H1 (cell line): ENCODE data around the gene CRB2. TPM values are rescaled to one million over a fixed set of nuclear protein-coding genes. Genes with fewer than 3 reads are reported as not detected.

ENCODE experiments used
- CTCF ChIA-PET: fragments of 300-600 bp; sonication (Branson Sonifier 250); formaldehyde crosslinking; loops from one replicate; lab custom pipeline; 2021; ENCODE audit not compliant: partially characterized antibody; lab: Charles Lee
- POLR2A ChIA-PET: fragments of 300-600 bp; sonication (Branson Sonifier 250); formaldehyde crosslinking; loops from one replicate; lab custom pipeline; 2021; ENCODE audit warnings: inconsistent platforms; ENCODE audit not compliant: partially characterized antibody; lab: Charles Lee
- DNase-seq, 2 experiments: peaks; one replicate each; pipeline versions ENCODE4 v3.0.0 to v3.0.0-alpha.2; 2010 to 2022; ENCODE audit warnings: low spot score in 2 of 2, low read depth in 1 of 2, mixed read lengths in 1 of 2
- FAIRE-seq: peaks from 2 replicates; lab custom pipeline; 2011; peaks lifted over from hg19 to GRCh38; lab: Jason Lieb, UNC
- H2AFZ ChIP-seq: 2 replicates; pipeline ENCODE4 v1.8.1; 2012; ENCODE audit warnings: low read length, inconsistent platforms
- H2AK5ac ChIP-seq: 2 replicates; pipeline ENCODE4 v1.6.1; 2013; ENCODE audit warnings: low read depth, low read length
- H2BK120ac ChIP-seq: replicated peaks from 2 replicates; pipeline ENCODE3; 2013; ENCODE audit warnings: low read depth, low read length, inconsistent platforms
- H2BK12ac ChIP-seq: 2 replicates; pipeline ENCODE4 v1.6.1; 2013; ENCODE audit warnings: low read depth, low read length
- H2BK15ac ChIP-seq: 2 replicates; pipeline ENCODE4 v1.6.1; 2013; ENCODE audit warnings: low read length
- H2BK20ac ChIP-seq: 2 replicates; pipeline ENCODE4 v1.6.1; 2013; ENCODE audit warnings: low read length
- H2BK5ac ChIP-seq: 2 replicates; pipeline ENCODE4 v1.6.1; 2013; ENCODE audit warnings: low read depth, low read length
- H3K14ac ChIP-seq: 2 replicates; pipeline ENCODE4 v1.6.1; 2013; ENCODE audit warnings: inconsistent platforms; ENCODE audit not compliant: insufficient read length
- H3K18ac ChIP-seq: 2 replicates; pipeline ENCODE4 v1.6.1; 2013; ENCODE audit warnings: low read length; ENCODE audit errors: extremely low read depth
- H3K23ac ChIP-seq: 2 replicates; pipeline ENCODE4 v1.6.1; 2013; ENCODE audit warnings: inconsistent platforms; ENCODE audit not compliant: insufficient read length
- H3K23me2 ChIP-seq: 2 replicates; pipeline ENCODE4 v1.6.1; 2013; ENCODE audit warnings: low read depth, low read length
- H3K27ac ChIP-seq: 2 replicates; pipeline ENCODE4 v1.6.1; 2011; ENCODE audit warnings: low read depth, low read length, inconsistent platforms
- H3K27me3 ChIP-seq, 4 experiments: replicated peaks in 1 of 4; 1 replicate in 1 of 4; 2 replicates in 3 of 4; pipeline versions ENCODE4 v1.6.1 to v1.8.1; 2011 to 2013; ENCODE audit warnings: low read length in 3 of 4, mild to moderate bottlenecking in 3 of 4, inconsistent platforms in 2 of 4, mixed read lengths in 2 of 4, moderate library complexity in 1 of 4; ENCODE audit not compliant: control insufficient read depth in 3 of 4, insufficient read depth in 3 of 4; ENCODE audit errors: extremely low read depth in 1 of 4
- H3K36me3 ChIP-seq, 4 experiments: 2 replicates each; pipeline versions ENCODE4 v1.6.1 to v1.8.1; 2011 to 2013; ENCODE audit warnings: mild to moderate bottlenecking in 4 of 4, low read length in 3 of 4, moderate library complexity in 2 of 4, control low read depth in 1 of 4, inconsistent platforms in 1 of 4; ENCODE audit not compliant: insufficient read depth in 4 of 4, control insufficient read depth in 2 of 4
- H3K4ac ChIP-seq: replicated peaks from 2 replicates; pipeline ENCODE3; 2013; ENCODE audit warnings: low read length, low read depth, mixed read lengths, inconsistent platforms; ENCODE audit not compliant: insufficient read length
- H3K4me1 ChIP-seq, 4 experiments: replicated peaks in 1 of 4; 1 replicate in 1 of 4; 2 replicates in 3 of 4; pipeline versions ENCODE4 v1.6.1 to v1.8.1; 2011 to 2013; ENCODE audit warnings: low read length in 3 of 4, inconsistent platforms in 2 of 4, mixed read lengths in 1 of 4; ENCODE audit not compliant: insufficient read depth in 4 of 4, control insufficient read depth in 3 of 4
- H3K4me2 ChIP-seq, 2 experiments: 2 replicates each; pipeline versions ENCODE4 v1.6.1 to v1.8.1; 2011 to 2013; ENCODE audit warnings: low read depth in 2 of 2, low read length in 2 of 2, control low read depth in 1 of 2, inconsistent platforms in 1 of 2, mild to moderate bottlenecking in 1 of 2; ENCODE audit not compliant: insufficient read depth in 1 of 2
- H3K4me3 ChIP-seq, 4 experiments: fragments of 200-600, 300-600 bp in 1 of 4; sonication (generic), shearing (Covaris generic), sonication (Bioruptor Twin) in 1 of 4; 2 replicates each; pipeline versions ENCODE4 v1.5.1 to v1.8.1; 2011 to 2016; ENCODE audit warnings: low read length in 4 of 4, low read depth in 3 of 4, control low read depth in 2 of 4, inconsistent platforms in 2 of 4, mild to moderate bottlenecking in 2 of 4, mixed read lengths in 1 of 4, moderate library complexity in 1 of 4; ENCODE audit not compliant: insufficient read depth in 2 of 4; ENCODE audit errors: extremely low read depth in 1 of 4
- H3K56ac ChIP-seq: replicated peaks from 2 replicates; pipeline ENCODE3; 2013; ENCODE audit warnings: low read depth, mild to moderate bottlenecking, mixed read lengths, low read length, inconsistent platforms; ENCODE audit not compliant: insufficient read length
- H3K79me1 ChIP-seq: 2 replicates; pipeline ENCODE4 v1.6.1; 2013; ENCODE audit warnings: low read depth, low read length, control low read depth
- H3K79me2 ChIP-seq, 2 experiments: 2 replicates each; pipeline versions ENCODE4 v1.6.1 to v1.8.1; 2012 to 2013; ENCODE audit warnings: low read length in 2 of 2, mild to moderate bottlenecking in 2 of 2, inconsistent platforms in 1 of 2; ENCODE audit not compliant: insufficient read depth in 2 of 2, control insufficient read depth in 1 of 2
- H3K9ac ChIP-seq, 4 experiments: replicated peaks in 1 of 4; 1 replicate in 1 of 4; 2 replicates in 3 of 4; pipeline versions ENCODE4 v1.6.1 to v1.8.1; 2011 to 2013; ENCODE audit warnings: low read depth in 3 of 4, low read length in 3 of 4, control low read depth in 2 of 4, mild to moderate bottlenecking in 2 of 4, moderate library complexity in 2 of 4, inconsistent platforms in 1 of 4; ENCODE audit errors: extremely low read depth in 1 of 4
- H3K9me3 ChIP-seq, 2 experiments: 2 replicates each; pipeline versions ENCODE4 v1.6.1 to v1.8.1; 2012 to 2013; ENCODE audit warnings: mild to moderate bottlenecking in 2 of 2, moderate library complexity in 2 of 2, control low read depth in 1 of 2, inconsistent platforms in 1 of 2, low read depth in 1 of 2, low read length in 1 of 2, mixed read lengths in 1 of 2; ENCODE audit not compliant: insufficient read depth in 2 of 2
- H4K20me1 ChIP-seq, 2 experiments: replicated peaks in 1 of 2; 2 replicates each; pipeline versions ENCODE3 to v1.8.1; 2011 to 2013; ENCODE audit warnings: inconsistent platforms in 2 of 2, low read length in 2 of 2, mild to moderate bottlenecking in 1 of 2; ENCODE audit not compliant: insufficient read depth in 2 of 2, control insufficient read depth in 1 of 2
- H4K5ac ChIP-seq: 2 replicates; pipeline ENCODE4 v1.6.1; 2013; ENCODE audit warnings: low read length, low read depth, mixed read lengths, inconsistent platforms; ENCODE audit not compliant: insufficient read length
- H4K8ac ChIP-seq: 2 replicates; pipeline ENCODE4 v1.8.0; 2013; ENCODE audit warnings: mild to moderate bottlenecking, moderate library complexity, low read length, inconsistent platforms; ENCODE audit not compliant: insufficient read depth; ENCODE audit errors: extremely low read depth
- H4K91ac ChIP-seq: replicated peaks from 2 replicates; pipeline ENCODE3; 2013; ENCODE audit warnings: low read length, mixed read lengths, inconsistent platforms; ENCODE audit not compliant: insufficient read length
- ATF2 ChIP-seq: IDR thresholded peaks from 2 replicates; pipeline ENCODE4 v1.6.1; 2012; ENCODE audit warnings: low read length, inconsistent platforms
- CTBP2 ChIP-seq: IDR thresholded peaks from 2 replicates; pipeline ENCODE4 v1.7.0; 2011; ENCODE audit warnings: borderline replicate concordance, mild to moderate bottlenecking, moderate library complexity, mixed read lengths, low read length; ENCODE audit not compliant: insufficient read depth, insufficient read length
- GTF2F1 ChIP-seq: IDR thresholded peaks from 2 replicates; pipeline ENCODE4 v1.6.1; 2012; ENCODE audit warnings: low read depth, low read length, improper control_type of control experiment, borderline replicate concordance
- SIN3A ChIP-seq, 2 experiments: IDR thresholded peaks in 1 of 2; conservative IDR thresholded peaks in 1 of 2; 2 replicates each; pipeline ENCODE4 v1.6.1; 2011 to 2012; ENCODE audit warnings: low read length in 2 of 2, improper control_type of control experiment in 1 of 2, low read depth in 1 of 2, mild to moderate bottlenecking in 1 of 2
- SP4 ChIP-seq: IDR thresholded peaks from 2 replicates; pipeline ENCODE4 v1.6.1; 2012; ENCODE audit warnings: low read length, inconsistent platforms
- ZNF274 ChIP-seq: IDR thresholded peaks from 2 replicates; pipeline ENCODE4 v1.7.0; 2012; ENCODE audit warnings: low read length, borderline replicate concordance; ENCODE audit errors: extremely low read depth
- WGBS, 2 experiments: shearing (Covaris generic) in 1 of 2; methylation state at CpG; one replicate each; pipeline versions ENCODE4 v1.1.6 to v1.1.7; 2013 to 2015; ENCODE audit warnings: low lambda C conversion rate in 2 of 2, mixed read lengths in 2 of 2, inconsistent platforms in 1 of 2, low coverage in 1 of 2, missing lambda C conversion rate in 1 of 2; ENCODE audit not compliant: insufficient replicate concordance in 2 of 2, insufficient coverage in 1 of 2, insufficient read length in 1 of 2; ENCODE audit errors: extremely low coverage in 1 of 2, missing lambda C conversion rate in 1 of 2; 5-methylcytosine and 5-hydroxymethylcytosine counted together
- long read RNA-seq, 2 experiments: library from RNA in 1 of 2; library from capped mRNA in 1 of 2; stranded (forward); transcript quantifications; one replicate each; pipeline ENCODE4 v2.0.0, GENCODE V29; 2021; ENCODE audit warnings: inconsistent platforms in 1 of 2
- polyA minus RNA-seq, 3 experiments: library from RNA; depleted of rRNA, polyadenylated mRNA; stranded (reverse); fragments of >200 nt; gene quantifications; 1 replicate in 2 of 3; 2 replicates in 1 of 3; pipeline ENCODE4 v1.2.3, GENCODE V29; 2011
- polyA plus RNA-seq, 7 experiments: library from polyadenylated mRNA; depleted of rRNA in 3 of 7; stranded (reverse) in 5 of 7; unstranded in 2 of 7; fragments of >200 nt in 5 of 7; fragments of 200-250 nt in 2 of 7; gene quantifications; 1 replicate in 5 of 7; 2 replicates in 1 of 7; 4 replicates in 1 of 7; pipeline versions ENCODE4 v1.2.1 to v1.2.3, GENCODE V29; 2011 to 2013; ENCODE audit warnings: missing spikeins in 2 of 7, mixed read lengths in 2 of 7
- total RNA-seq: library from RNA; stranded (reverse); fragmentation: NEBNext Ultra II Directional; extraction: Animal tissue kit (Norgen Biotek cat#: 25700); gene quantifications from 2 replicates; pipeline ENCODE4 v1.2.1, GENCODE V29; 2021

The CRB2 gene
- total RNA-seq (8.4 and 10.3 TPM in 2 replicates), polyA plus RNA-seq (2011; rRNA removed) (4.0 and 6.9 TPM in 2 replicates), polyA minus RNA-seq (2011; rRNA and poly(A)+ RNA removed) (8.8 and 10.1 TPM in 2 replicates)
- polyA plus RNA-seq (2011; cell fraction: cytosol; rRNA removed): 4.8 TPM
- 21.4 TPM for polyA plus RNA-seq (2011; cell fraction: nucleus; rRNA removed)
- polyA plus RNA-seq (2012, experiment 1 of 2): 5.1 to 11.2 TPM (median 9.5 TPM) in 4 replicates
- 6.3 TPM for polyA plus RNA-seq (2012, experiment 2 of 2)
- polyA plus RNA-seq (2013, experiment 1 of 2): 3.3 TPM
- polyA plus RNA-seq (2013, experiment 2 of 2): 3.0 TPM
- polyA minus RNA-seq (2011; cell fraction: cytosol; rRNA and poly(A)+ RNA removed): 17.2 TPM
- 19.0 TPM for polyA minus RNA-seq (2011; cell fraction: nucleus; rRNA and poly(A)+ RNA removed)
- long read RNA-seq, experiment 1, partial matches to known transcripts: 0 of 5 reads
- long read RNA-seq, experiment 1, other reads (novel, unspliced or antisense): 5 of 5 reads
- long read RNA-seq, experiment 2, partial matches to known transcripts: 0 of 1 reads
- long read RNA-seq, experiment 2, other reads (novel, unspliced or antisense): 1 of 1 reads

- WGBS, 2 experiments: 11% methylated on average over 7 of the region's 17 CpGs; no CpG with 5 or more reads in 1 of the 2 experiments
- Histone ChIP-seq H3K27me3 (no peaks in the 10 kb centered on the region; a peak in 2 of 7 replicates), H2BK20ac (peak within 1 kb of the TSS; percentile 43), H2BK15ac (peak within 1 kb of the TSS; percentile 34), H3K79me2 (no peaks in the 10 kb centered on the region), H3K27ac (peak within 1 kb of the TSS; percentile 16; the same call in 1 of the 2 replicates), H2BK120ac (peak within 1 kb of the TSS; percentile 94), H2BK12ac (peak within 1 kb of the TSS; percentile 94; the same call in 1 of the 2 replicates), H4K8ac (peak within 1 kb of the TSS; percentile 73), H3K56ac (no peak within 1 kb of the TSS), H3K14ac (no peak within 1 kb of the TSS), H3K4me1 (peaks cover 17 to 43% (median 30%) of the 10 kb centered on the region in 4 experiments), H3K4me2 (peak within 1 kb of the TSS; percentile 75 to 85), H3K23ac (no peak within 1 kb of the TSS), H2AK5ac (no peak within 1 kb of the TSS; the same call in 1 of the 2 replicates), H3K4me3 (peak within 1 kb of the TSS; percentile 9 to 62 (median 48); a peak in 7 of 8 replicates), H4K20me1 (no peaks in the 10 kb centered on the region), H4K91ac (peak within 1 kb of the TSS; percentile 93), H3K9me3 (no peaks in the 10 kb centered on the region), H3K36me3 (no peaks in the 10 kb centered on the region), H3K18ac (peak within 1 kb of the TSS; percentile 86), H3K9ac (peak within 1 kb of the TSS in 2 of 4 experiments; percentile 13 to 30; a peak in 3 of 7 replicates), H3K23me2 (peaks cover 11% of the 10 kb centered on the region), H4K5ac (peak within 1 kb of the TSS; percentile 62), H2AFZ (0 out of 2 replicates have a peak within 1 kb of the TSS, but pooled peaks have one; percentile 90), H3K4ac (peak within 1 kb of the TSS; percentile 83), H3K79me1 (no peaks in the 10 kb centered on the region), H2BK5ac (peak within 1 kb of the TSS; percentile 71; the same call in 1 of the 2 replicates)
- ChIA-PET CTCF (interaction anchor here (0.5 to 22.0 kb wide), 21 partner anchors 8 to 856 kb away, joined by 3 to 668 read pairs (median 5); no protein-coding TSS in a partner anchor), POLR2A (interaction anchor here (0.7 to 1.7 kb wide), 7 partner anchors 9 to 240 kb away, joined by 3 to 6 read pairs (median 3); no protein-coding TSS in a partner anchor)
- FAIRE-seq: no peak
- DNase-seq: peak; percentile 58 to 86
- TF ChIP-seq CTBP2 (no peak), ZNF274 (no peak), ATF2 (no peak), GTF2F1 (no peak), SIN3A (conservative IDR thresholded peaks at IDR 0.05 in 1 of 2, IDR thresholded peaks at IDR 0.05 in 1 of 2; ENCODE audit: low read depth in 1 of 2, low read length in 2 of 2) (peak; percentile 44 to 71; a peak in 1 of 4 replicates), SP4 (no peak)
Observed at GRCh38 chr9:123355761-123356431, at the start of gene CRB2. CRB2 (plus strand) TSS chr9:123356197; CDS start chr9:123356261, 64 bp downstream.
